ENCODE results near the gene MYO3B.

Gene MYO3B

DNA sequence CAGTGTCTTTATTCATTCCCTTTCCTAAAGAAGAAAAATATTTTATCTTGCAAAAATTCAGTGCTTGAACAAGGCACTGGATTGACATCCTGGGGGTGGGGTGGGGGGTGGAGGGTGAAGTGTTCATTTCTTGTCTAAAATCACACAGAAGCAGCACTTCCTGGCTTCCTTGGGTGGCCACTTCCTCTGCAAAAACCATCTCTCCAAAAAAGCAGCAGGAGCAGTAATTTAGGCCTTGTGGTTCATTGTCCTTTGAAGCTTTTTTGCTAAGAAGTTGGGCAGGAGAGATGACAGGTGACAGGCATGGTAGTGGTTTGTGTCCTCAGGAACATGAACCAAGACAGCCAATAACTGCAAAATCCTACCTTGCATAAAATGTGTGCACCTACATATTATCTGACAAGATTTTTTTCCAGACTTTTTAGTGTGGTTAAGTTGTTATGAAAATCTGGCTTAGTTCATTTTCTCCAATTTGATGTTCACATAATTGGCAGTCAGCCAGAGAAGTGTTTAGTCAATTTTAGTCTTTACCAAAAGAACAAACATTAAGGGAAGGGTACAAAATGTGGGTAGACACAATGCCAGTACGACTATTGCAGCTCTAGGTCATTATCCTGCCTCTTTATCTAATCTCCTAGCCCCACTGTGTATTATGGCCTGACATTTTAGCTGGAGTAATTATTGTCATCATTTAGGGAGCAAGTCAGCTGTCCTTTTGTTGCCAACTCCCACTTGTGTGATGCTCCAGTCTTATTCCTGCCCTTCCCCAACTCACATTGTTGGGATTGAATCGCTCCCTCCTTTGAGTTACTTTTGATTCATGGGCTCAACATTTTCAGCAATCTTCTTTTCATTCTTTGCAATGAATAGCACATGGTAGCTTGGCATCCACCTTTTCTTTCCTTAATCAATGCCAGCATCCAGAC lies 177.2 kb downstream of the MYO3B start:
- Histone ChIP-seq H3K27ac (ENCODE audit: low read depth, low read length) (no peak overlapping the region), H4K20me1 (ENCODE audit: control insufficient read depth, insufficient read depth, low read depth, low read length) (no peaks in the 10 kb centered on the region), H3K9me2 (replicated peaks; ENCODE audit: control insufficient read depth, low read length) (no peaks in the 10 kb centered on the region), H3K4me2 (ENCODE audit: low read length) (no peak overlapping the region), H3K79me2 (ENCODE audit: control insufficient read depth, low read length) (no peaks in the 10 kb centered on the region), H3K4me3 (ENCODE audit: low read length) (no peak overlapping the region), H3K9me3 (ENCODE audit: control insufficient read depth, insufficient read depth, low read length) (no peaks in the 10 kb centered on the region), H3K27me3 (ENCODE audit: control insufficient read depth, low read length) (peaks cover 3% of the 10 kb centered on the region; the same call in 1 of the 2 replicates), H3K4me1 (ENCODE audit: control insufficient read depth, low read length) (peaks cover 22% of the 10 kb centered on the region), H3K36me3 (ENCODE audit: control insufficient read depth, low read length) (no peaks in the 10 kb centered on the region), H3F3A (ENCODE audit: control insufficient read depth, insufficient read depth) (no peaks in the 10 kb centered on the region)
- TF ChIP-seq CTCF (IDR thresholded peaks at IDR 0.05; ENCODE audit: low read depth, low read length, poor library complexity, severe bottlenecking) (no peak), EZH2phosphoT487 (IDR thresholded peaks at IDR 0.05; ENCODE audit: borderline replicate concordance, low read length) (no peak)

DNA sequence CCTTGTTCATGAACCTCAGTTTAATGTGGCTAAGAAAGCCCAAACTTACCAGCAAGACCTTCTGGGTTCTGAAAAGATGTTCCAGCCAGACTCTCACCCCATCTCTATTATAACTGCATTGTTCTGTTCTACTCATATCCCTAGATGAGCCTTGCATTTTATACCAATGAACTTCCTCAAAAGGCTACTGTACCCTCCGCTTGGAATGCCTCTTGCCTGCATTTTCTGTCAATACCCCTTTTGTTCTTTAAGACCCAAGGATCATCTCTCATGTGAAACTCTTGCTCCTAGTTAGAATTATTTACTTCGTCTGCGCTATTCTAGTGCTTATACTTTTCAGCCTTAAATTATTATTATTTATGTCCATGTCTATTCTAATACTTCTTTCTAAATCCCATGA lies 181.5 kb downstream of the MYO3B start:
- Histone ChIP-seq H3F3A (ENCODE audit: control insufficient read depth, insufficient read depth) (no peaks in the 10 kb centered on the region), H3K9me2 (replicated peaks; ENCODE audit: control insufficient read depth, low read length) (no peaks in the 10 kb centered on the region), H4K20me1 (ENCODE audit: control insufficient read depth, insufficient read depth, low read depth, low read length) (no peaks in the 10 kb centered on the region), H3K27ac (ENCODE audit: low read depth, low read length) (no peak overlapping the region), H3K79me2 (ENCODE audit: control insufficient read depth, low read length) (no peaks in the 10 kb centered on the region), H3K4me2 (ENCODE audit: low read length) (no peak overlapping the region), H3K27me3 (ENCODE audit: control insufficient read depth, low read length) (peaks cover 13% of the 10 kb centered on the region), H3K4me1 (ENCODE audit: control insufficient read depth, low read length) (peaks cover 8% of the 10 kb centered on the region), H3K9me3 (ENCODE audit: control insufficient read depth, insufficient read depth, low read length) (no peaks in the 10 kb centered on the region), H3K4me3 (ENCODE audit: low read length) (no peak overlapping the region), H3K36me3 (ENCODE audit: control insufficient read depth, low read length) (no peaks in the 10 kb centered on the region)
- no peak for TF ChIP-seq CTCF (IDR thresholded peaks at IDR 0.05; ENCODE audit: low read depth, low read length, poor library complexity, severe bottlenecking)
- no peak for TF ChIP-seq EZH2phosphoT487 (IDR thresholded peaks at IDR 0.05; ENCODE audit: borderline replicate concordance, low read length)

DNA sequence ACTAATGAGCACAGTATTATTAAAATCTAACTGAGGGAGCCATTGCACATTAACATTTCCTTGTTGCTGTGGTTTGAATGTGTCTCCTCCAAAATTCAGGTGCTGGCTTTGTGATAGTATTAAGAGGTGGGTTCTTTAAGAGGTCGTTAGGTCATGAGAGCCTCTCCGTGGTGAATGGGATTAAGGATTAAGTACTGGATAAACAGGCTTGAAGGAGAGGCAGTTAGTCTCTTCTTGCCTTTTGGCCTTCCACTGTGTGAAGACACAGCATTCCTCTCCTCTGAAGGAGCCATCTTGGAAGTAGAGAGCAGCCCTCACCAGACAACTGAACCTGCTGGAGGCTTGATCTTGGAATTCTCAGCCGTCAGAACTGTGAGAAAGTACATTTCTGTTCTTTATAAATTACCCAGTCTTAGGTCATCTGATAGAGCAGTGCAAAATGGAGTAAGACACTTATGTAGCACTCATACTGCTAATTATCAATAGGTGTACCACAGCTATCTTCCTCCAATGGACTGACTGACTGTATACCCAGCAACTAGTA lies 182.7 kb downstream of the MYO3B start:
- TF ChIP-seq EZH2phosphoT487 (IDR thresholded peaks at IDR 0.05; ENCODE audit: borderline replicate concordance, low read length) (no peak), CTCF (IDR thresholded peaks at IDR 0.05; ENCODE audit: low read depth, low read length, poor library complexity, severe bottlenecking) (no peak)
- Histone ChIP-seq H3K9me3 (ENCODE audit: control insufficient read depth, insufficient read depth, low read length) (no peaks in the 10 kb centered on the region), H4K20me1 (ENCODE audit: control insufficient read depth, insufficient read depth, low read depth, low read length) (no peaks in the 10 kb centered on the region), H3K4me1 (ENCODE audit: control insufficient read depth, low read length) (no peaks in the 10 kb centered on the region), H3K36me3 (ENCODE audit: control insufficient read depth, low read length) (no peaks in the 10 kb centered on the region), H3F3A (ENCODE audit: control insufficient read depth, insufficient read depth) (no peaks in the 10 kb centered on the region), H3K4me2 (ENCODE audit: low read length) (no peak overlapping the region), H3K4me3 (ENCODE audit: low read length) (no peak overlapping the region), H3K27ac (ENCODE audit: low read depth, low read length) (no peak overlapping the region), H3K27me3 (ENCODE audit: control insufficient read depth, low read length) (peaks cover 19% of the 10 kb centered on the region), H3K9me2 (replicated peaks; ENCODE audit: control insufficient read depth, low read length) (no peaks in the 10 kb centered on the region), H3K79me2 (ENCODE audit: control insufficient read depth, low read length) (no peaks in the 10 kb centered on the region)

Measured in DOHH2 (cell line).